ENCODE data around the gene DLG5.

GRCh38 chr10:77798940-77799339 is 127.6 kb downstream of the DLG5 start:
- TF ChIP-seq, protein P1, sequence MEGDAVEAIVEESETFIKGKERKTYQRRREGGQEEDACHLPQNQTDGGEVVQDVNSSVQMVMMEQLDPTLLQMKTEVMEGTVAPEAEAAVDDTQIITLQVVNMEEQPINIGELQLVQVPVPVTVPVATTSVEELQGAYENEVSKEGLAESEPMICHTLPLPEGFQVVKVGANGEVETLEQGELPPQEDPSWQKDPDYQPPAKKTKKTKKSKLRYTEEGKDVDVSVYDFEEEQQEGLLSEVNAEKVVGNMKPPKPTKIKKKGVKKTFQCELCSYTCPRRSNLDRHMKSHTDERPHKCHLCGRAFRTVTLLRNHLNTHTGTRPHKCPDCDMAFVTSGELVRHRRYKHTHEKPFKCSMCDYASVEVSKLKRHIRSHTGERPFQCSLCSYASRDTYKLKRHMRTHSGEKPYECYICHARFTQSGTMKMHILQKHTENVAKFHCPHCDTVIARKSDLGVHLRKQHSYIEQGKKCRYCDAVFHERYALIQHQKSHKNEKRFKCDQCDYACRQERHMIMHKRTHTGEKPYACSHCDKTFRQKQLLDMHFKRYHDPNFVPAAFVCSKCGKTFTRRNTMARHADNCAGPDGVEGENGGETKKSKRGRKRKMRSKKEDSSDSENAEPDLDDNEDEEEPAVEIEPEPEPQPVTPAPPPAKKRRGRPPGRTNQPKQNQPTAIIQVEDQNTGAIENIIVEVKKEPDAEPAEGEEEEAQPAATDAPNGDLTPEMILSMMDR (IDR thresholded peaks at IDR 0.05; ENCODE audit: insufficient read depth, low read depth, low read length), result no peak
- no peak for TF ChIP-seq EZH2 (IDR thresholded peaks at IDR 0.05; ENCODE audit: insufficient read depth, low read length)

Measured in astrocyte (in vitro differentiated cells and primary cell).